ENCODE data around the gene IL1R2.

DNA sequence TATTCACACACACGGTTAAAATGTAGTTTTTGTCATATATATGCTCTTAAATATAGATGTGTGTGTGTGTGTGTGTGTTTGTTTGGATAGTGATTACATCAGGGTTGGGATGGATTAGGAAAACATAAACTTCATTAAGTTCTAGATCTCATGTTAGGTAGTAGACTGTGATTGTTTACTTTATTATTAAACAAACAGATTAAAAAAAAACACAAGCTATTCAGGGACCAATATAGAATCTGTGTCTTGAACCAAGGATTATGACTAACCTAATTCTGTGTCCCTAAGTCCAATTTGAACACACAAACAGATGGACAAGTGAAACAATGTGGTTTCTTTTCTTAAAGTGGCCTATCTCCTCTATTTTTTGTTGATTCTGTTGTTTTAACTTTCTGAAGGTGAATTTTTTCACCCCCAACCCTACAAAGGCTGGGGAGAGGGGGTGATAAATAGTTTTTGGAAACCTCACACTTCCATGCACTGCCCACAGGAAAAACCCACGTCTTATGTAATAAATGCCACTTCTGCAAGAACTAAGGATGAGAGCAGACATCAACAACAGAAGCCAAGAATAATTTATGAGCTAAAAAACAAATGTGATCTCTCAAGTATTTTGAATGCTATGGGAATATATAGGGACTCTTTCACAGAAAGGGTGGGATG lies 40.7 kb downstream of the IL1R2 start:
- TF ChIP-seq, protein P1, sequence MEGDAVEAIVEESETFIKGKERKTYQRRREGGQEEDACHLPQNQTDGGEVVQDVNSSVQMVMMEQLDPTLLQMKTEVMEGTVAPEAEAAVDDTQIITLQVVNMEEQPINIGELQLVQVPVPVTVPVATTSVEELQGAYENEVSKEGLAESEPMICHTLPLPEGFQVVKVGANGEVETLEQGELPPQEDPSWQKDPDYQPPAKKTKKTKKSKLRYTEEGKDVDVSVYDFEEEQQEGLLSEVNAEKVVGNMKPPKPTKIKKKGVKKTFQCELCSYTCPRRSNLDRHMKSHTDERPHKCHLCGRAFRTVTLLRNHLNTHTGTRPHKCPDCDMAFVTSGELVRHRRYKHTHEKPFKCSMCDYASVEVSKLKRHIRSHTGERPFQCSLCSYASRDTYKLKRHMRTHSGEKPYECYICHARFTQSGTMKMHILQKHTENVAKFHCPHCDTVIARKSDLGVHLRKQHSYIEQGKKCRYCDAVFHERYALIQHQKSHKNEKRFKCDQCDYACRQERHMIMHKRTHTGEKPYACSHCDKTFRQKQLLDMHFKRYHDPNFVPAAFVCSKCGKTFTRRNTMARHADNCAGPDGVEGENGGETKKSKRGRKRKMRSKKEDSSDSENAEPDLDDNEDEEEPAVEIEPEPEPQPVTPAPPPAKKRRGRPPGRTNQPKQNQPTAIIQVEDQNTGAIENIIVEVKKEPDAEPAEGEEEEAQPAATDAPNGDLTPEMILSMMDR (IDR thresholded peaks at IDR 0.05): no peak
- no peak for TF ChIP-seq POLR2A (IDR thresholded peaks at IDR 0.05)
- no peak for TF ChIP-seq EP300 (IDR thresholded peaks at IDR 0.05)
- no peak for TF ChIP-seq POLR2AphosphoS5 (IDR thresholded peaks at IDR 0.05)
